ENCODE data around the gene PARVA.

PARVA gene

GRCh38 chr11:12434325-12434654 is 56.9 kb downstream of the PARVA start:
- no peak for DNase-seq

DNA sequence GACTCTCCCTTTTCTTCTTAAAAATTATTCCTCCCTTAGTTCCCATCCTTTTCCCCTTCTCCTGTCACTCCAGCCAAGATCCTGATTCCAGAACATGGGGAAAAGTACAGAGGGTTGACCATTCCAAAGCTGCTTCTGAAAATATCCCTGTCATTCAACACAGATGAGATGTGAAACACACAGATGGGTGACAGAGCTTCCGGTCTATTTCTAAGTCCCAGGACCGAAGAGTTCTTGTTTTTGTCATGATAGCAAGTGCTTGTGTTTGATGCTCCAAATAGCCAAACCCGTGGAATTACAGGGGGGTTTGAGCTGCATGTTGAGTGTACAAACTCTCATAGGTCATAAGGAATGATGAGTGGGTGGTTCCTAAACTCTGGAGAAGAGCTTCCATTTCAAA is 57.9 kb downstream of the PARVA start:
- DNase-seq: no peak

- DNase-seq: no peak
Measured at GRCh38 chr11:12436266-12436665, 58.9 kb downstream of the PARVA start.

GRCh38 chr11:12438291-12438690 is 60.9 kb downstream of the PARVA start:
- no peak for DNase-seq

DNA sequence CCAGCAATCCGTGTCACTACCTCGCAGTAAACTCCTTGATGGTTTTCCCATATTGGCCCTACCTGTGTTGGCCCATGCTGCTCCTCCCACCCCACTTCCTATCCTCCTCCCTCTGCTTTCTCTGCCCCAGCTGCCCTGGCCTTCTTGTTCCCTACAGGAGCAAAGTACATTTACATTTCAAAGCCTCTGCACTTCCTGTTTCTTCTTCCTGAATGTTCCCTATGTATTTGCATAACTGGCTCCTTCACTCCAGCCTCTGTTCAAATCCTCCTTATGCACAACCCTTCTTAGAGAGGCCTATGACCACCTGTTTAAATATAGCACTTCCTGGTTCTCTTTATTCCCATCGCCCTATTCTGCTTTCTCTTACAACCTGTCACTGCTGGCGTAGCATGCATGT is 62.2 kb downstream of the PARVA start:
- DNase-seq: no peak

DNA sequence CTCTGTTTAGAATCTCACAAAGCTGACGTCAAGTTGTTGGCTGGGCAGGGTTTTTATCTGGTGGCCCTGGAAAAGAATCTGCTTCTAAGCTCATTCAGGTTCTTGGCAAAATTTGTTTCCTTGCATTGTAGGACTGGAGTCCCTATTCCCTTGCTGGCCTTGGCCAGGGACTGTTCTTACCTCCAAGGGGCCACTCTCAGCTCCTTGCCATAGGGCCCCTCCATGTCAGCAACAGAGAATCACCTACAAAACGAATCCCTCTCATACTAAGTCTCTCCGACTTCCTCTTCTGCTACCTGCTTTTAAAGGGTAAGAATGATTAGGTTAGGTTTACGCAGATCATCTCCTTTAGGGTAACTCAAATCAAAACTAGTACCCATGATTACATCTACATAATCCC is 63.2 kb downstream of the PARVA start:
- DNase-seq: no peak

DNA sequence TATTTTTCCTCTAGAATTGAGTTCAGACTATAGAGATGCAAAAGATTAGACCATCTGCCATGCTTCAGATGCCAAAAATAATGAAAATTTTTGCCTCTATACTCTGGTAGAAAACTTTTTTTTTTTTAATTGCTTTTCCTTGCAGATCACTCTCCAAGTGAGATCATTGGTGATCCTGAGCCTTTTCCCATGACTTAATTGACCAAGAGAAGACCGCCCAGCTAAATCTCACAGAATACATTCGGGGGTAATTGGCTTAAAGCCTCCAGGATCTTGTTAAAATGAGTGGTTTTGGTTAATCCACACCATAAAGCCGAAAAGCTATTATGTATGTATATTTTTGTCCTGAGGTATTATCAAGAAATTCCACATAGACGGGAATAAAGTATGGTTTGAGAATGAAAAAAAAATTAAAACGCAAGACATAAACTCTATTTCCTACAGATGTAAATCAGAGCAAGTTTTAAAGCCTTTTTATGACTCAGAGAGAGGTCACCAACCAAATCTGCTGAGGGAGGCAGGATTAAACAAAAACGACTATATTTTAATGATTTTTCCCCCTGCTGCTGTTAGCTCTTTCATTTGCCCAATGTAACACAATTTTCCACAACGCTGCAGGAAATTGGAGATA is 64.0 kb downstream of the PARVA start:
- no peak for DNase-seq

- DNase-seq: no peak
Measured at GRCh38 chr11:12444601-12445000, 67.2 kb downstream of the PARVA start.

DNA sequence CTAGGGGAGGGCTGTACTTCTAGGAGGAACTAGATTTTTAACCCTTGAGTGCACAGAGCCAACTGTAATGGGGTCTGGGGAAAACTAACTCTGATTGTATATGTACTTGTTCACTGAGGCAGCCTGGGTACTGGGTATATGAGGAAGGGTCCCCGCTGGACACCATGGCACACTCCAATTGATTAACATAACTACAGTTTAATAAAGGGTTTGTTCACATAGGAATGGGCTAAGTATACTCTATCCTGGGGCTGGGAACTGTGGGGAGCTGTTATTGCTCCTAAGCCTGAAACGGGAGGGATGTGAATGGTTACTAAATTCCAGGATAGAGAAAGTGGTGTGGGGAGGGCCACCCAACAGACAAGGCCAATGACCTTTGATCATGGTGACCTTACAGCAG is 67.6 kb downstream of the PARVA start:
- DNase-seq: no peak

- DNase-seq: no peak
Measured at GRCh38 chr11:12446863-12447262, 69.5 kb downstream of the PARVA start.

DNA sequence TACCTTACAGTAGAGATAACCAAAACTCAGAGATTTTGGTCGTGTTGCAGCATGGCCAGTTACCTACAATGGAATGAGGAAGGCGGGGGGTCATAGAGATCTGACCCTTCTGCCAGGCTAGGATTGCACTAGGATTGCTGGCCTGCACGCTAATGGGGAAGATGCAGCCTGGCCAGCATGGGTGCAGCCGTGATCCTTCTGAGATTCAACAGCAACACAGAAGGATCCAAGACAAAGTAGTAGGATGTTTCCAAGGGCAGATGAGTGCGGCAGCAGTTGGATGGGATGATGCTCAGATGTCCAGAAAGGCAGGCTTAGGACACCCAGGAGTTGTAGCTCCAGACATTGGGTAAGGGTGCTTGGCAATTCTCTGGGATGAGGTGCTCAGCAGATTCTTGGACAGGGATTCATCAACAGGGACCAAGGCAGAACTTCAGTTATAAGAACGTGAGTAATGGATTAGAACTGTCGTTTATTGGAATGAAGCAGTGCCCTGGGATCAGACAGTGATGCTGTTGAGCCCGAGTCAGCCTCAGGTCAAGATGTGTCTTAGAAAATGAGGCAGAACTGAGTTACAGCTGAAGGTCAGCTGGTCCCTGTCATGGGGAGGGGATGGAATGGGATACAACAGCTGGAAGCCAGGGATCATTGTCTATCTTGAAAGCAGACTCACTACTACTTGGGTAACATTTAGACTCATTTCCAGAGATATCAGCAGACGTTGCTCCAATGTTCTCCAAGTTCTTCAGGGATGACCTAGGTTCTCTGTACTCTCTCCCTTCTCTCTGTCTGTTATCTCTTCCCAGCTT is 71.0 kb downstream of the PARVA start:
- no peak for DNase-seq

DNA sequence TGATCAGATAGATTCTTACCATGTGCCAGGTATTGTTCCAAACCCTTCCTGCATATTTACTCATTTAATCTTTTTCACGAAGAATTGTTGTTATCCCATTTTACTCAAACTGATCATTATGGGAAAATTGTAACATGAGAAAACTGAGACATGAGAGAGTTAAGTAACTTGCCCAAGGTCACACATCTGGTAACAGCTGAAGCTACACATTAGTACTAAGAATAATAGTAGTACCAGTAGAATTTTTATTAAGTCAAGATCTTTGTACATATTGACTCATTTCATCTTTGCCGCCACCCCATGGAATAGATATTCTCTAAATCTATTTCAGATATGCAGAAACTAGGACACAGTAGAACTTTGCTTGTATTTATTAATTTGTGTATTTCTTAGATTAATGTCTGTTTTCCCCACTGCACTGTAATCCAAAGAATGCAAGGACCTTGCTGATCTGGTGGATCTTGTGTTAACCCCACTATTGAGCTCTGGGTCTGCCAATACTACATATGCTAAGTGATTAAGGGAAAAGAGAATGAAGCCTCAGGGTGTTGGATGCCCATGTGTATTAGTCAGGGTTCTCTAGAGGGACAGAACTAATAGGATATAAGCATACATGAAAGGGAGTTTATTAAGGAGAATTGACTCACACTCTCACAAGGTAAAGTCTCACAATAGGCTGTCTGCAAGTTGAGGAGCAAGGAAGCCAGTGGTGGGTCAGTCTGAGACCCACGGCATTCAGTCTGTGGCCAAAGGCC is 72.8 kb downstream of the PARVA start:
- no peak for DNase-seq

DNA sequence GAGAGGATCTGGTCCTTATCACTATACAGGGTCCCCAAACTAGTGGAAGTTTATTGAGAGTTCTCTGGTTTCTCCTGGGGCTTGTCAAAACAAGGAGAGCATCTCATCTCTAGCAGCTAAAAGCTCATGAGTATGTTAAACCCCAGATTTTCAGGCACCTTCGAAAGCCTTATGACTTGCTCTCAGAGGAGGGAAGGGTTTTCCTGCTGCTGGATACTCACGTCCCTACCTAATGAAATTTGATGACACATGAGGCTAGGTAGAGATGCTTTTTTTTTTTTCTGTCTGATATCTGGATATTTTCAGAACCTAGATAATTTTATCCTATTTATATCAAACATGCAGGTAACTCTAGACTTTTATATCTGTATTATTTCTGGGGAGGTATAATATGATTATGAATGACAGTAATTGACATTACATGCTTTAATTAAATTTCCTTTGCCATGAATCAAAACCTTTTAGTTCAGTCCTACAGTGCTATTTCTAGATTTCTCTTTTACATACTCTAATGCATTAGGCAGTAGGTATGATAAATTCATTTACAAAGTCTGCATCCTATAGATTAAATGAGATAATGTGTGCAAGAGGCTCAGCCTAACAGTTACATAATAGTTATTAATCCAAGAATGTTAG is 73.9 kb downstream of the PARVA start:
- no peak for DNase-seq

- DNase-seq: no peak
Measured at GRCh38 chr11:12453243-12453642, 75.9 kb downstream of the PARVA start.

DNA sequence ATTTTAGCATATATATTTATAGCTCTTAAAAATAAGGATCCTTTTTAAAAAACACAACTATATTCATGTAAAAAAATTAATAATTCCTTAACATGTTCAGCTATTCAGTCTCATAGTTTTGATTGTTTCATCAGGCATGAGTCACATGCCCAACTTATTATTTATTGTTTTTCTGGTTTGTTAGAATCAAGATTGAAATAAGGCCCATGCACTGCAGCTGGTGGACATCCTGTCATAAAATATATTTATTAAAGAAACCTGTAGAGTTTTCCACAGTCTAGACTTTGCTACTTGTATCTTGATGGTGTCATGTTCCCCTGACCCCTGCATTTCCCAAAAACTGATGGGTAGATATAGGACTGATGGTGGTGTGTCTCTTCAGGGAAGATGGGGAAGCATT is 77.4 kb downstream of the PARVA start:
- no peak for DNase-seq

GRCh38 chr11:12455938-12456337 is 78.6 kb downstream of the PARVA start:
- no peak for DNase-seq

DNA sequence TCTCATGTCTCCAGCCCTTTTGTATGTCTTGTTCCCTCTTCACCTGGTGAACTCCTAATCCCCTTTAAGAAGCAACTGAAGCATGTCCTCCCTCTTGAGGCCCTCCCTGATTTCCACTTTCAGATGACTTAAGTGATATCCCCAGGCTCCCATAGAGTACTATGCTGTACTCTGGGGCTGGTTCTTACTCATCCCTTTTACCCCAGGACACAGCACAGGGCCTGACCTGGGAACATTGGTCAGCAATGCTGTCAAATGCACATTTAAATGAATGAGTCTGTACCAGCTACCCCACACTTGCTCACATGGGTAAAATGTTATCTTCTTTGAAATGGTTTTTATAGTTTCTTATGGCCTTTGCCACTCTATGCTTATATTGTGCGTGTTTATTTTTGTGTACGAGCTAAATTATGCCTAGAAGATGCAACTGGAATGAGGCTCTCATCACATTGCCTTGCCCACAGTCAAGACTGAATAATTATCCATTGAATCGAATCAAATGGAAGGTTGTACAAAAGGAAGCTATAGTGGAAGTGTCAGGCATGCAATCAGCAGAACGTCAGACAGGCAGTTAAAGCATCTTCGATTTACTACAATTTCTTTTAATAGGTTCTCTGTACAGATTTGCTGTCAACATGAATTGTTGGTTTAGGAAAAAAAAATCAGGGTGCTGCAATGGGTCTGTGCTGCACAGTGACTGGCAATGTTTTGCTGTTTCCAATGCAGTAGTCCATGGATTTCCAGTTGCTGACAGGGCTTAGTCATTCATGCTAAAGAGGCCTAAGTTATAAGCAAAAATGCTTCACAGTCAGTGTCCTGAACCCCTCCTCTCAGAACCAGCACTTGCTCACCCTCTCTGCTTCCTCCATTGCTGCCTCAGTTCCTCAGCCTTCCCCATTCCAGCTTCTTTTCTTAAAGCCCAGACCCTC is 79.5 kb downstream of the PARVA start:
- no peak for DNase-seq

- no peak for DNase-seq
Measured at GRCh38 chr11:12458042-12458441, 80.7 kb downstream of the PARVA start.

- DNase-seq: no peak
Measured at GRCh38 chr11:12459374-12459773, 82.0 kb downstream of the PARVA start.

- DNase-seq: no peak
Measured at GRCh38 chr11:12459865-12460444, 82.6 kb downstream of the PARVA start.

- no peak for DNase-seq
Measured at GRCh38 chr11:12460466-12460865, 83.1 kb downstream of the PARVA start.

GRCh38 chr11:12461516-12461915 is 84.1 kb downstream of the PARVA start:
- DNase-seq: no peak
